RKO (cell line): ENCODE data around the gene COA6.

Experiments
- DNase-seq: peaks from one replicate; pipeline ENCODE4 v3.0.0-alpha.2; 2016; ENCODE audit warnings: low spot score

COA6 gene

DNA sequence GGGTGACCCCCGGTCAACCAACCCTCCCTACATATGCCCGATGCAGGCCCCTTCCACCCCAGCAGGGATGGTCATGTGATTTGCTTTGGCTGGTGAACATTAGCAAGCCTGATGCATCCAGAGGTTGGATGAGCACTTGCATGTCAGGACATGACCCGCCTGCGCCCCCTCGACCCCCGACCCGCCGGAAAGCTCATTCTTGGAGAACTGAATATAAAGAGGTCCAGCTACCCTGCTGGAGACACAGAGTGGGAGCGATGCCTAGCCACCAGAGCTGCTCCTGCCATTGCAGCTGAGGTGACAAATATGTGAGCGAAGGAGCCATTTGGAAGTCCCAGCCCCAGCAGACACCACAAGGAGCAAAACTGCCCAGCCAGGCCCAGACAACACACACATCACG lies 39.6 kb downstream of the COA6 start:
- no peak for DNase-seq

DNA sequence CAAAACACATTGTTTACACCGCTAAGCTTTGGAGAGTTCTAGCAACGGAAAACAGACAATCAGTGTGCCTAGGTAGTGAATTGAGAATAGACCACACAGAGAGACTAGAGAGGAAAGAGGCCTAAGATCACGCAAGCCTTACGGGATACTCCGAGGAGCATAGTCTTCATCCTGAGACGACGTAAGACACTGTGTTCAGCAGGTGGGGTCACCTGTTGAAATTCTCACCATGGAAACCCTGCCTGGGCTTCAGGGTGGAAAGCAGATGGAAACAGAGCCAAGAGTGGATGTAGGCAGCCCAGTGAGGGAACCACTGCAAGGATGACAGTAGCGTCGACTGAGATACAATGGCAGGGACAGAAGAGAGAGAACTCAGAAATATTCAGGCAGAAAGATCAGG lies 40.2 kb downstream of the COA6 start:
- no peak for DNase-seq

DNA sequence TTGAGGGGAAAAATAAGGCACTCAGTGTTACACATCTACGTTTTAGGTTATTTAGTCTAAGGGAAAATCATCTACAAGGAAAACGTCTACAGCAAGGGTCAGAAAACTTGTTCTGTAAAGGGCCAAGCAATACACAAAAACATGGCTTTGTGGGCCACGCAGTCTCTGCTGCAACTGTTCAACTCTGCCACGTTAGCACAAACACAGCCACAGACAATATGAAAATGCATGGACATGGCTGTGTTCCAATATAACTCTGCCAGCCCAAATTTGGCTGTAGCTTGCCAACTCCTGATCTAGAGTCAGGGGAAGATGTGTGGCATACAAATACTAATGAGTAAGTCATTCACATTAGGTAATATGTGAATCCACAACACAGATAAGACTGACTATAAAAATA lies 40.7 kb downstream of the COA6 start:
- no peak for DNase-seq

DNA sequence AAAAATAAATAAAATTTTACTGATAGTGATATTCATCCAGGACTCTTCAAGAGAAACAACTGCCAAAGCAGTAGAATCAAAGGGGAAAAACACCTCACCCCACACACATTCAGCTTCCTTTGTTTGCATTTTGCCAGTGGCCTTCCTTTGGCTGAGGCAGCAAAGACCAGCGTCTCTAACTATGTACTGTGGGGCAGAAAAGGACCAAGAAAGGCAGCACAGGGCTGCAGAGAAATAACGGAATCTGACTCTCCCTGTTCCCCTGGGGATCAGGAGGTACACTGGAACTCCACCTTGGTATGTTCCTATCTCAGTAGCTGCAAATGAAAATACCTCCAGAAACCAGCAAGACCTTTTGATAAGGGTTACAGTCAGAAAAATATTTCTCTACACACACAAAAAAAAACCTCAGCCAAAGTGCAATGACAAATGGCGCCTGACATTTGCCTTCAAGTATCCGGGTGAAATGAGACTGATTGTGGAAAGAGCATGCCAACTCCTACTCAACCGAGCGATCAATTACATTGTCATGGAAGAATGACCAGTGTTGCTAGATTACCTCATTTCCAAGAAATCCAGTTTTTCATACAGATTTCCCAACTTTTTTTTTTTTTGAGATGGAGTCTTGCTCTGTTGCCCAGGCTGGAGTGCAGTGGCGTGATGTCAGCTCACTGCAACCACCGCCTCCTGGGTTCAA lies 54.8 kb downstream of the COA6 start:
- DNase-seq = no peak

DNA sequence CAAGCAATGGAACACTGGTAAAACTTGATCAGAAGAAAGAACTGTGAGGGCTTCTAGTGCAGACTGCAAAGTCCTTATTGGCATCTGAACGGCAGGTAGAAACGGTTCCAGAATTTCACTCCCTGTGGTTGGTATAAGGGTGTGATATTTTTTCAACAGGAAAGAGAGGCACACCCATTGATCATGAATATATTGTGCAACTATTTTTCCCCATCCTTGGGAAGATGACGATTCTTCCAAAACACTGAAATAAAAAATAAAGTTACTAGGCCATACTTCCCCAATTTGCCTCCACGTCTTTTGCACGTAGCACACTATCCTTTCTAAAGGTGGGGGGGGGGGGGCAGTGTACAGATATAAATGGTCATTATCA lies 56.2 kb downstream of the COA6 start:
- no peak for DNase-seq

DNA sequence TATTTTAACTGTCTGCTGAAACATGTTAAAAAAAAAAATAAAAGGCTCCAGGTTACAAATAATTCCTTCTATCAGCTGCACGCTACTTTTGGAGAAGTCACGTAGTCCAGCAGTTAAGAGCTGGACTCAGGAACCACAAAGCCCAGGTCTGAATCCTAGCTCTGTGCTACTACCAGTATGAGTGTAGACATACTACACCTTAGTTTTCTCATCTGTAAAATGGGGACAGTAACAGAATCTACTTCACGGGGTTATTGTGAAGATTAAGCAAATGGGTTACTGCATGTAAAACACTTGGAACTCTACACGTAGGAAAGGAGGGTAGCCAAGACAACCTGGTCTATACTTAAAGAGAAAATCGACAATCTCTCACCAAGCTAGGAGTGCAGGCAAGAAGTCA lies 57.4 kb downstream of the COA6 start:
- no peak for DNase-seq

DNA sequence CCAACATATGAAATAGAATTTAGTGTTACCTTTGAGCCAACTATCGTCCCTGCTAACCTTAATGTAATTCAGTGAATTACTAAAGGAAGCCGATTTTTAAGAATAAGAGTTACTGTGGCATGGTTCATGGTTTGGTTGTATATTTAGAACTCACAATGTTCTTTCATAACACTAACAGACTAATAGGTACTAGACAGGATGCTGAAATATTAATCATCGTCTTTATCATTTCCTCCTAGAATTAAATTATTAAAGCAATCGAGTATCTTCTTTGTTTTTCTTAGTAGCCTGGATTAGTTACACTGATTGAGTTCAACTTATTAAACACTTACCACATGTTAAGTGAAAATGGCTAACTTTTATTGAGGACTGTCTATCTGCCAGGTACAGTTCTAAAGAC lies 58.0 kb downstream of the COA6 start:
- DNase-seq = no peak

DNA sequence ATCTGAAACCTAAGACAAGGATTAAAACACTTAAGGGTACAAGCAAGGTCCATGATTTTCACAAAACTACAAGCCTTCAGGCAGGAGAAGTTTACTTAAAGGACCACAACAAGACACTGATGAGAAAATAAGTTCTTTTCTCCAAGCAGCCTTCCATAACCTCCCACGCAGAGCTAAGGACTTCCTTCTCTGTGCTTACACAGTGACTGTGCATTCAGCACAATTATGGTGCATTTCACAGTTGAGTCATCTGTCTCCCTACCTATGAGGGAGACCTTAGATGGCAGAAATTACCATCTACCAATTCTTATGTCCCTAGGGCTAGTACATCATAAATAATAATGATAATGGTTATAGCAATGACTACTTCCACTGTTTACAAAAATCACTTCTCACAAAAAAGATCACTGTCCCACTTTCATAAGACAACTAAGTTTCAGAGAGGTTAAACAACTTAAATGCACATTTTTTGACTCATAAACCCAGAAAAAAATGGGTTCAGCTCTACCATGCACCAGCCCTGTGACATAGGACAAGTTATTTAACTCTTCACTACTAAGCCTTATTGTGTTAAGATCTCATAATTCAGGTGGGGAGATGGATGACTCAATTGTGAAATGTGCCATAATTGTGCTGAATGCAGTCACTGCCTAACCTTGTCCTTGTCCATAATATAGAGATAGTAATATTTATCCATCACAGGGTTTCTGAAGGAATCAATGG lies 60.5 kb downstream of the COA6 start:
- DNase-seq = peak; percentile 44
